B cell (primary cell): ENCODE data around the gene NR2E1. TPM values are rescaled to one million over a fixed set of nuclear protein-coding genes. Genes with fewer than 3 reads are reported as not detected.

ENCODE experiments used
- ATAC-seq: fragments of 200-7000 bp; cut with Tn5 transposase; one replicate; pipeline ENCODE4 v1.10.0; 2021; ENCODE audit warnings: low read depth, mild to moderate bottlenecking, moderate number of reproducible peaks, moderate library complexity
- CTCF ChIA-PET: fragments of 350-600 bp; sonication (Branson Sonifier 250); formaldehyde crosslinking; loops from one replicate; lab custom pipeline; 2021; ENCODE audit warnings: antibody characterized with exemption, inconsistent platforms; lab: Charles Lee
- POLR2A ChIA-PET: fragments of 350-600 bp; sonication (Branson Sonifier 250); formaldehyde crosslinking; loops from one replicate; lab custom pipeline; 2021; ENCODE audit warnings: antibody characterized with exemption; lab: Charles Lee
- DNase-seq: peaks from one replicate; pipeline ENCODE4 v3.0.0; 2013
- H2AFZ ChIP-seq: 2 replicates; pipeline ENCODE4 v1.6.1; 2012; ENCODE audit warnings: mild to moderate bottlenecking, low read depth, low read length; ENCODE audit not compliant: insufficient read depth, poor library complexity, severe bottlenecking
- H3K27ac ChIP-seq, 2 donors: 1 replicate in 1 of 2; 2 replicates in 1 of 2; pipeline ENCODE4 v1.5.1; 2012 to 2013; ENCODE audit warnings: low read length in 2 of 2, mild to moderate bottlenecking in 2 of 2, moderate library complexity in 1 of 2
- H3K27me3 ChIP-seq, 4 experiments: fragments of 200-600 bp in 1 of 4; sonication (generic) in 1 of 4; replicated peaks in 1 of 4; 1 replicate in 2 of 4; 2 replicates in 2 of 4; pipeline versions ENCODE4 v1.6.1 to v1.7.0; 2013 to 2016; ENCODE audit warnings: low read length in 3 of 4, mild to moderate bottlenecking in 2 of 4, mixed read lengths in 1 of 4, moderate library complexity in 1 of 4; ENCODE audit not compliant: insufficient read depth in 4 of 4, control insufficient read depth in 3 of 4; ENCODE audit errors: control extremely low read depth in 1 of 4
- H3K36me3 ChIP-seq, 2 experiments: replicated peaks in 1 of 2; 1 replicate in 1 of 2; 2 replicates in 1 of 2; pipeline versions ENCODE4 v1.6.1 to v1.7.1; 2013; ENCODE audit warnings: low read length in 1 of 2; ENCODE audit not compliant: insufficient read depth in 2 of 2, control insufficient read depth in 1 of 2; ENCODE audit errors: control extremely low read depth in 1 of 2, extremely low read depth in 1 of 2
- H3K4me1 ChIP-seq, 2 donors: fragments of 200-600 bp in 1 of 2; sonication (generic) in 1 of 2; 1 replicate in 1 of 2; 2 replicates in 1 of 2; pipeline versions ENCODE4 v1.5.1 to v1.6.1; 2013 to 2017; ENCODE audit warnings: low read length in 2 of 2; ENCODE audit not compliant: control insufficient read depth in 2 of 2, insufficient read depth in 2 of 2
- H3K4me2 ChIP-seq: replicated peaks from 2 replicates; pipeline ENCODE3; 2012; ENCODE audit warnings: mild to moderate bottlenecking, low read depth, low read length; ENCODE audit not compliant: poor library complexity, severe bottlenecking
- H3K4me3 ChIP-seq, 5 experiments: fragments of 200-600 bp in 1 of 5; sonication (generic) in 1 of 5; 1 replicate in 3 of 5; 2 replicates in 2 of 5; pipeline versions ENCODE4 v1.5.1 to v1.7.0; 2011 to 2016; ENCODE audit warnings: low read length in 4 of 5, mild to moderate bottlenecking in 4 of 5, low read depth in 2 of 5, control low read depth in 1 of 5, moderate library complexity in 1 of 5; ENCODE audit not compliant: insufficient read depth in 1 of 5; ENCODE audit errors: control extremely low read depth in 1 of 5, extremely low read depth in 1 of 5
- H3K79me2 ChIP-seq: fragments of 200-600 bp; sonication (generic); one replicate; pipeline ENCODE4 v1.6.0; 2016; ENCODE audit warnings: low read length; ENCODE audit not compliant: control insufficient read depth, insufficient read depth
- H3K9ac ChIP-seq: fragments of 200-600 bp; sonication (generic); 2 replicates; pipeline ENCODE4 v1.6.1; 2017; ENCODE audit warnings: mild to moderate bottlenecking, low read length, moderate library complexity
- H3K9me3 ChIP-seq, 3 donors: one replicate each; pipeline versions ENCODE4 v1.6.1 to v1.7.1; 2013; ENCODE audit warnings: low read length in 2 of 3; ENCODE audit not compliant: control insufficient read depth in 2 of 3, insufficient read depth in 1 of 3; ENCODE audit errors: control extremely low read depth in 1 of 3
- H4K20me1 ChIP-seq: 2 replicates; pipeline ENCODE4 v1.6.0; 2012; ENCODE audit warnings: mild to moderate bottlenecking, low read length; ENCODE audit not compliant: insufficient read depth, control insufficient read depth, poor library complexity, severe bottlenecking
- H3K27ac Mint-ChIP-seq: one replicate; pipeline ENCODE4 v1.8.0; 2021; ENCODE audit warnings: mixed read lengths
- H3K27me3 Mint-ChIP-seq: one replicate; pipeline ENCODE4 v1.8.0; 2021; ENCODE audit warnings: mixed read lengths
- H3K4me1 Mint-ChIP-seq: one replicate; pipeline ENCODE4 v1.8.0; 2021; ENCODE audit warnings: mixed read lengths
- H3K4me3 Mint-ChIP-seq: one replicate; pipeline ENCODE4 v1.8.0; 2021; ENCODE audit warnings: mixed read lengths
- H3K9me3 Mint-ChIP-seq: one replicate; pipeline ENCODE4 v1.8.0; 2022; ENCODE audit warnings: mixed read lengths; ENCODE audit not compliant: insufficient read depth
- EZH2 ChIP-seq: IDR thresholded peaks from 2 replicates; pipeline ENCODE4 v1.6.1; 2012; ENCODE audit warnings: borderline replicate concordance, low read depth, mild to moderate bottlenecking, moderate library complexity, low read length; ENCODE audit not compliant: insufficient read depth, poor library complexity, severe bottlenecking
- WGBS: methylation state at CpG from one replicate; pipeline ENCODE4 v1.1.5; 2013; ENCODE audit warnings: missing lambda C conversion rate; ENCODE audit not compliant: insufficient coverage; 5-methylcytosine and 5-hydroxymethylcytosine counted together
- intact Hi-C: fragments of 100-400 bp; cut with micrococcal nuclease; formaldehyde crosslinking; loops from one replicate; pipeline ENCODE4 v1.10.0; 2022
- polyA plus RNA-seq: library from polyadenylated mRNA; depleted of rRNA; stranded (reverse); fragments of >200 nt; gene quantifications from 2 replicates; pipeline ENCODE4 v1.2.3, GENCODE V29; 2012
- total RNA-seq, 2 donors: library from RNA; stranded (reverse); fragments of 120-200 nt in 1 of 2; gene quantifications; 1 replicate in 1 of 2; 2 replicates in 1 of 2; pipeline versions ENCODE4 v1.2.3 to v1.2.4, GENCODE V29; 2013 to 2022
- TF ChIP-seq, protein P1 (sequence below): fragments of 200-600 bp; IDR thresholded peaks from one replicate; pipeline ENCODE4 v1.8.0; 2022; ENCODE audit warnings: antibody characterized with exemption, mild to moderate bottlenecking

Gene NR2E1
- total and polyA plus RNA-seq, 2 donors (not counting 1 experiment from before 2014, with no cell fraction given): not detected

- TF ChIP-seq, protein P1, sequence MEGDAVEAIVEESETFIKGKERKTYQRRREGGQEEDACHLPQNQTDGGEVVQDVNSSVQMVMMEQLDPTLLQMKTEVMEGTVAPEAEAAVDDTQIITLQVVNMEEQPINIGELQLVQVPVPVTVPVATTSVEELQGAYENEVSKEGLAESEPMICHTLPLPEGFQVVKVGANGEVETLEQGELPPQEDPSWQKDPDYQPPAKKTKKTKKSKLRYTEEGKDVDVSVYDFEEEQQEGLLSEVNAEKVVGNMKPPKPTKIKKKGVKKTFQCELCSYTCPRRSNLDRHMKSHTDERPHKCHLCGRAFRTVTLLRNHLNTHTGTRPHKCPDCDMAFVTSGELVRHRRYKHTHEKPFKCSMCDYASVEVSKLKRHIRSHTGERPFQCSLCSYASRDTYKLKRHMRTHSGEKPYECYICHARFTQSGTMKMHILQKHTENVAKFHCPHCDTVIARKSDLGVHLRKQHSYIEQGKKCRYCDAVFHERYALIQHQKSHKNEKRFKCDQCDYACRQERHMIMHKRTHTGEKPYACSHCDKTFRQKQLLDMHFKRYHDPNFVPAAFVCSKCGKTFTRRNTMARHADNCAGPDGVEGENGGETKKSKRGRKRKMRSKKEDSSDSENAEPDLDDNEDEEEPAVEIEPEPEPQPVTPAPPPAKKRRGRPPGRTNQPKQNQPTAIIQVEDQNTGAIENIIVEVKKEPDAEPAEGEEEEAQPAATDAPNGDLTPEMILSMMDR: no peak
- peak; percentile 100 for TF ChIP-seq EZH2
- H3K4me3 ChIP-seq: peak overlapping the region; percentile 39 to 75 (median 69)
- Mint-ChIP-seq H3K4me3 (peak overlapping the region; percentile 91), H3K27me3 (peaks cover 82% of the 10 kb centered on the region), H3K9me3 (no peaks in the 10 kb centered on the region), H3K4me1 (peaks cover 59% of the 10 kb centered on the region), H3K27ac (peak overlapping the region; percentile 23)
- H4K20me1 ChIP-seq: peaks cover 15% of the 10 kb centered on the region
- peak overlapping the region; percentile 67 for H2AFZ ChIP-seq
- under 1% methylated on average over 67 of the region's 72 CpGs for WGBS
- intact Hi-C loops: loop anchor here (2.0 to 10.0 kb wide), 6 partner anchors 17 to 975 kb away; partner anchors contain the start of genes OSTM1, SESN1 and SNX3
- no peaks in the 10 kb centered on the region for H3K36me3 ChIP-seq
- H3K9ac ChIP-seq: peak overlapping the region; percentile 80
- peaks cover 0 to 40% (median 0%) of the 10 kb centered on the region in 3 donors for H3K9me3 ChIP-seq
- CTCF ChIA-PET: interaction anchor here (0.6 to 1.8 kb wide), 4 partner anchors 50 to 406 kb away, joined by 3 to 9 read pairs (median 4); no protein-coding TSS in a partner anchor
- H3K4me2 ChIP-seq: peak overlapping the region; percentile 97
- no peak overlapping the region for H3K27ac ChIP-seq
- peaks cover 62 to 65% of the 10 kb centered on the region in 2 donors for H3K4me1 ChIP-seq
- peaks cover 0 to 93% (median 72%) of the 10 kb centered on the region in 4 experiments for H3K27me3 ChIP-seq
- peak; percentile 74 for DNase-seq
- peak; percentile 56 for ATAC-seq
- no peaks in the 10 kb centered on the region for H3K79me2 ChIP-seq
- POLR2A ChIA-PET: no interaction called here
Measured at GRCh38 chr6:108117427-108118358, 48.1 kb upstream of the NR2E1 start.
